ENCODE measurements around the gene C19orf25.
"Not testable (repeated sequence)": the region's sequence is repeated elsewhere in the genome, so short reads cannot be mapped to it uniquely, and the experiment has no call there.

Gene C19orf25

DNA sequence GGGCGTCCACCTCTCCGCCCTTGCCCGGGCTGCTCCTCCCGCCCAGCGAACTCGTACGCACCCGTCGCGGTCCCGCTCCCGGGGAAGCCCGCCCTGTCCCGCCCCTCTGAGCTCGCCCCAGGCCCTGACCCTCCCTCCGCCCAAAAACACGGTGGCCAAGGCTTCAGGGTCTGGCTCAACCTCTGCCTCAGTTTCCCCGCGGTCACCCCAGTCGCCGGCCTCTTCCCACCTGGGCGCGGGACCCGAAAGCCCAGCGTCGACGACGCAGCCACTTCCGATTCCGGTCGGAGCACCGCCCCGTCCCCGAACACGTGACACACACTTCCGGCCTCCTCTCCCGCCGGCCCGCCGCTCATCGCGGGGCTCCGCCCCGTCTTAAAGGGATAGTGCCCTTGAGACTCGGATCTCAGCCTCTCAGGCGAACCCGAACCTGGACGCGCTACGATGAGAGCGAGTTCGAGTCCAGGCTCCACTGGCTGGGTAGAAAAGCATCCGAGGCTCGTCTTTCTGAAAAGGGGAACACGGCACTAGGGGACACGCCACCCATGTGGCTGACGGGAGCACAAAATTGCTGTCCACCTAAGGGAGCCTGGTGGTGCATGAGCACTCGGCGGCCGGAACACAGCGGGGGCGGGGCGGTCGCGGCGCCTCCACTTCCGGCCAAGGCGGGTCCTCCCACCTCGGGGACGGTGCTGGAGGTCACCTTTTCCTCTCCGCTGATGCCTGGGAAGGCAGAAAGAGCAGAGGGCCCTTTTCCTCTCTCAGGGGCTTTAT, at the start of gene C19orf25:
Gene C19orf25 (minus strand): TSS at position 282 of the 774 bp plus-strand sequence. CDS start 312 bp downstream, outside the sequence.
- DNase-seq (ENCODE audit: low spot score): peak; percentile 95

DNA sequence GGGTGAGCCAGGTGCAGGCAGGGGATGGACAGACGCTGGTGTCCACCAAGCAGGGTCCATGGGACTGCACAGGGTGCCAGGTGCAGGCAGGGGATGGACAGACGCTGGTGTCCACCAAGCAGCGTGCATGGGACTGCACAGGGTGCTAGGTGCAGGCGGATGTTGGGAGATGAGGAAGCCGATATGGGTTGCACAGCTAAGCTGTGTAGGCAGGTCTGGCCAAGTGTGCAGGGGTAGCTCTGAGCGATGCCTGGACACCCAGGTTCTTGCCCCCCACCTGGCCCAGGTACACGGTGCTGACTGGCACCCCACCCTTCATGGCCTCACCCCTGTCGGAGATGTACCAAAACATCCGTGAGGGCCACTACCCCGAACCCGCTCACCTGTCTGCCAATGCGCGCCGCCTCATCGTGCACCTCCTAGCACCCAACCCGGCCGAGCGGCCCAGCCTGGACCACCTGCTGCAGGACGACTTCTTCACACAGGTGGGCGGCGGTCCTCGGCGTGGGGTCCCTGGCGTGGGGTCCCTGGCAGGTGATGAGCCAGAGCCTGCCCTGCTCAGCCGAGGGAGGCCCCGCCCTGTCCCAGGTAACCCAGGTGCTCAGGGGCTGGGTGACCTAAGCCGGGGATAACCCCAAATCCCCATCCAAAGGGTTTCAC, 48.8 kb upstream of the C19orf25 start:
- DNase-seq (ENCODE audit: low spot score): no peak

DNA sequence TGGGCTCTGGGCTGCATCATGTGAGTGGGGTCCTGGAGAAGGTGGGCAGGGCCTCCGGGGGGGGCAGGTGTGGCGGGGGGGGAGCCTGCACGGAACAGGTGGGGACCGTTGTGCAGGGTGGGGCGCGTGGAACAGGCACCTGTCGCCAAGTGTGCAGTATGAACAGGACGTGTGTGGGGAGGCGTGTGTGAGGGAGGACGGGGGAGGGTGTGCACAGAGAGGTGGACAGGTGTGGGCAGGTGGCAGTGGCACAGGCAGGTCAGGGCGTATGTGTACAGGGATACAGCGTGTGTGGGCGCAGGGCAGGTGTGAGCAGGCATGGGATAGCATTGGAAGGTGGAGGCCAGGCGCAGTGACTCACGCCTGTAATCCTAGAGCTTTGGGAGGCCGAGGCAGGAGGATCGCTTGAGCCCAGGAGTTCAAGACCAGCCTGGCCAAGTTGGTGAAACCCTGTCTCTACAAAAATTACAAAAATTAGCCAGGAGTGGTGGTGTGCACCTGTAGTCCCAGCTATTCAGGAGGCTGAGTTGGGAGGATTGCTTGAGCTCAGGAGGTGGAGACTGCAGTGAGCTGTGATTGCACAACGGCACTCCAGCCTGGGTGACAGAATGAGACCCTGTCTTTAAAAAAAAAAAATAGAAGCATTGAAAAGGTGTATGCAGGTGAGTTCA, 48.1 kb upstream of the C19orf25 start:
- DNase-seq (ENCODE audit: low spot score): no peak

DNA sequence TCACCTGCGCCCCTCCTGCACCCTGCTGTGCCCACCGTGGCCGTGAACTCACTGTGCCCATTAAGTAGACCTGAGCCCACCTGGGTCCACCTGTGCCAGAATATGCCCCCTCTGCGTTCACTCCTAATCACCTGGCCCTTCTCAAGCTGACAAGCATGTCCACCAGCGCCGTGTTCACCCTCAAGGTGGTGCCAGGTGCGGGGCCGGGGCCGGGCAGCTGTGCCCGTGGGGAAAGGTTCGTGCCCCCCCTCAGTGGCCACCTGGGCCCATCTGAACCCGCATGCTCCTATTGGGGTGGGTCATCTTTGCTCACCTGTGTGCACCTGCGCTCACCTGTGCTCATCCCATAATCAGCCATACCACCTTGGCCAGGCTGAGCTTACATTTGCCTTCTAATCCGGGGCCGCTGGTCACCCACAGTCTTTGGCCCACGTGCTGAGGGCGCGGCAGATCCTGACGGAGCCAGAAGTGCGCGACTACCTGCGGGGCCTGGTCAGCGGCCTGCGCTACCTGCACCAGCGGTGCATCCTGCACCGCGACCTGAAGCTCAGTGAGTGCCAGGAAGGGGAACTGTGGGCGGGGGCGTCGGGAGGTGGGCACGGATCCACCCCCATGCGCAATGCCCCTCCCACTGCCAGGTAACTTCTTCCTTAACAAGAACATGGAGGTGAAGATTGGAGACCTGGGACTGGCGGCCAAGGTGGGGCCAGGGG, 47.2 kb upstream of the C19orf25 start:
- no peak for DNase-seq (ENCODE audit: low spot score)

DNA sequence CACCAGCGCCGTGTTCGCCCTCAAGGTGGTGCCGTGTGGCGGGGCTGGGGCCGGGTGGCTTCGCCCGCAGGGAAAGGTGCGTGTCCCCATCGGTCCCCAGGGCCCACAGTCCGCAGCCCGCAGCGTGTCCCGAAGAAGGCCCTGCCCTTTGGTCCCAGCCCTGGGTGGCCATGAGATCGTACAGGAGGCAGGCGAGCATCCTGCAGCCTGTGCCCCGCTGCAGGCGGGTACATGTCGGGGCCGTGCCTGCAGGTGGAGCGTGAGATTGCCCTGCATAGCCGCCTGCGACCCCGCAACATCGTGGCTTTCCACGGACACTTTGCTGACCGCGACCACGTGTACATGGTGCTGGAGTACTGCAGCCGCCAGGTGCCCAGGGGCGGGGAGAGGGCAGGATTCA, 46.3 kb upstream of the C19orf25 start:
- DNase-seq (ENCODE audit: low spot score): no peak

DNA sequence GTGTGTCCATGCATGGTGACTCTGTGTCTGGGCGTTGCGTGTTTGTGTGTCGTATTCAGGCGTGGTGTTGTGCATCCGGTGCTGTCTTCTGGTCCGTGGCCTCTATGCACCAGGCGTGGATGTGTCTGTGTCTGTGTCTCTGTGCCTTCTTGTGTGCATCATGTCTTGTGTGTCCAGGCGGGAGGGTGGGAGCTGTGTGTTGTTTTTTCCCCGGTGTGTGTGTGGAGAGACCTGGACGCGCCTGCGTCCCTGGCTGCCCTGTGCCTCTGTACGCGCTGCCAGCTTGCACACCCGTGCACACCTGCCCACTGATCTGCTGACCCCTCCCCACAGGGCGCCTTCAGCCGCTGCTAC, 45.9 kb upstream of the C19orf25 start:
- no peak for DNase-seq (ENCODE audit: low spot score)

DNA sequence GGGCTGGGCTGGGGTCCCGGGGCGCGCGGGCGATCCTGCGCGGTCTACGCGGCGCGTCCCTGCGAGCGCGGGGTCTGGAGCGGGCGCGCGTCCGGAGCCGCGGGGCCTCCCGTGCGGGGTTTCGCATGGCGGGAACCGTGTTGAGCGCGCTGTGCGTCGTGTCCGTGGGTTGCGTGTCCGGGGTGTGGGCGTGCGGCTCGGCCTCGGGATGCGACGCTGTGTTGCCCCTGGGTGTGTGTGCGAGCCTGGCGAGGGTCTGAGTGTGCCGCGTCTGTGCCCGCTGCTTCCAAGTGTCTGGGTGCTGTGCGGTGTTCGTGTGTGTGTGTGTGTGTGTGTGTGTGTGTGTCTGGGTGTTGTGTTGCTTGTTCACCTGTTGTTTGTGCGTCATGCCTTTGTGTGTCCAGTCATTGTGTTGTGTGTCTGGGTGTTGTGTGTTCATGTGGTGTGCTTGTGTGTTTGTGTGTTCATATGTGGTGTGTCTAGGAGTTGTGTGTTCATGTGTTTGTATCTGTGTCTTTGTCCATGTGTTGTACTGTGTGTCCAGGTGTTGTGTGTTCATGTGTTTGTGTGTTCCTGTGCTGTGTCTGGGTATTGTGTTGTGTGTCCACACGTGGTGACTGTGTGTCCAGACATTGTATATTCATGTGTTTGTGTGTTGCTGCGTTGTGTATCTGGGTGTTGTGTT, 45.4 kb upstream of the C19orf25 start:
- DNase-seq (ENCODE audit: low spot score): no peak

DNA sequence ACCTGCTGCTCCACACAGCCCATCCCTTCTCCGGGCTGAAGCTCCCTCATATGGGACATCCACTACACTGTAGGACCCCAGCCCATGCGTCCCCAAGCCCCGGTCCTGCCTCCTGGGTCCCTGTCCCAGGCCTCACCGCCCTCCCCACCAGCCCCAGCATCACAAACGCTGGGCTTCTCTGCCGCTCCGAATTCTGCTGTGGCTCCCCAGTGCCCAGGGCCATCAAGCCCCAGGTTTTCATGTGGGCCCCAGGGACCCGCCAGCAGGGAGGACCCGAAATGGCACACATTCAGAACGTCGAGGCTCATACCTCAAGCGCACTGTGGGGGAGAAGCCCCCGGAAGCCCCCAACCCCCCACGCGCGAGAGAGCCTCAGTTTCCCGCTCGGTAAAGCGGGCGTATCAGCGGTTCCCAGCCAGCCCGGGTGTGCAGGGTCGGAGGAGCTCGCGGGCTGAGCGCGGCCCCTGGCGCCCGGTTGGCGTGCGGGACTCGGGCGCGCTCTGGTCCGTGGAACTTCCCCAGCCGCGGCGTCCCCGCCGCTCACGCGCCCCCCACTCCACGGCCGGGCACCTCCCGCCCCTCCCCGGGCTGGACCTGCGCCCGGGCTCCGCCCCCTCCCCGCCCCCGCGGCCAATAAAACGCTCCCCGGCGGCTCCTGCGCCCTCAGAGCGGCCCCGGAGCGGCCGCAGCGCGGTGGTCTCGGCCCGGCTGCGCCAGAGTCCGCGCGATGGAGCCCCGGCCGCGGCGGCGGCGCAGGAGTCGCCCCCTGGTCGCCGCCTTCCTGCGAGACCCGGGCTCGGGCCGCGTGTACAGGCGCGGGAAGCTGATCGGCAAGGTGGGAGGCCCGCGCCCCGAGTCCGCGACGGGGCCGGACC, 44.6 kb upstream of the C19orf25 start, which contains the start of gene PLK5:
Gene PLK5 (plus strand): TSS at position 666 of the 875 bp plus-strand sequence. CDS start 2,920 bp downstream, outside the sequence.
- no peak for DNase-seq (ENCODE audit: low spot score)

DNA sequence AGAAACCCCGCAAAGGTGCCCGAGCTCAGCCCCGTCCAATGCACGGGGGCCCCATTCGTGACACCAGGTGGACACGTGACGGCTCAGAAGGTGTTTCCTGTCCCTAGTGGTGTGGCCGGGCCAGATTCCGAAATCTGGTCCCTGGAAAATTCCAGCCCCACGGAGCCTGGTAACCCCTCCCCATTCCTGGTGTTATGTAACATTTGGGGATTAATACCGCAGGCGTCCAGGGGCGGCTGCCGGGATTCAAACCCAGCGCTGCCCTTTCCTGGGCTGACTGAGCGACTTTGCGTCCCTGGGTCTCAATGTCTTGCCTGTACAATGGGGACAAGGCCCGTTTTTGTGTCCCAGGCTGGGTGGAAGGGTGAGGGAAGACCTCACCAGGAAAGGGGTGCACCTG, 43.8 kb upstream of the C19orf25 start:
- no peak for DNase-seq (ENCODE audit: low spot score)

DNA sequence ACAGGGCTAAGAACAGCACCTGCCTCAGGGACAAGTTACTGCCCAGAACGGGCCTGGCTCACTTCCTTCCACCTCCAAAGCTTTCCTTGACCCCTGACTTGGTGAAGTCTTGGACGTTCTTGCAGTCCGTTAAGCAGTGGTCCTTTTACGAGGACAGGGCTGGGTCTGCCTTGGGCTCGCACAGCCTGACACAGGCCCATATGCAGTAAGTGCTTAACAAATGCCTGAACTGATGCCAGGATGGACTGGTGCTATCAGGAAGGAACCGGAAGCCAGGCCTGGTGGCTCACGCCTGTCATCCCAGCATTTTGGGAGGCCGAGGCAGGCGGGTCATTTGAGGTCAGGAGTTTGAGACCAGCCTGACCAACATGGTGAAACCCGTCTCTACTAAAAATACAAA, 43.0 kb upstream of the C19orf25 start:
- no peak for DNase-seq (ENCODE audit: low spot score)

DNA sequence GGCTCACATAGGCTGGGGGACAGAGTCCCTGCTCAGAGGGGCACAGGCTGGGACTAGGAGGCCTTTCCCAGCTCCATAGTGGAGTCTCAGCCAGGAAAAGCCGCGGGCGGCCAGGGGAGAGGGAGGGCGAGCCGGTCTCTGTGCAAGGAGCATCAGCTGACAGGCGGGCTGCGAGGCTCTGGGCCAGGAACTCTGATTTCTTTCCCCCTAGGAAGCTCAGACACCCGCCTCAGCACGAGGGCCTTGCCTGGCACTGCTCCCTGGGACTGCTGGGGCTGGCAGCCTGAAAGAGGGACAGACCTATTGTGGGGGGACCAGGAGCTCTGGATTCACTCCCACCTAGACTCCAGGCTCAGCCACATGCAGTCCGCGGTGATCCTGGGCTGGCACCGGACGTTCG, 42.6 kb upstream of the C19orf25 start:
- no peak for DNase-seq (ENCODE audit: low spot score)

DNA sequence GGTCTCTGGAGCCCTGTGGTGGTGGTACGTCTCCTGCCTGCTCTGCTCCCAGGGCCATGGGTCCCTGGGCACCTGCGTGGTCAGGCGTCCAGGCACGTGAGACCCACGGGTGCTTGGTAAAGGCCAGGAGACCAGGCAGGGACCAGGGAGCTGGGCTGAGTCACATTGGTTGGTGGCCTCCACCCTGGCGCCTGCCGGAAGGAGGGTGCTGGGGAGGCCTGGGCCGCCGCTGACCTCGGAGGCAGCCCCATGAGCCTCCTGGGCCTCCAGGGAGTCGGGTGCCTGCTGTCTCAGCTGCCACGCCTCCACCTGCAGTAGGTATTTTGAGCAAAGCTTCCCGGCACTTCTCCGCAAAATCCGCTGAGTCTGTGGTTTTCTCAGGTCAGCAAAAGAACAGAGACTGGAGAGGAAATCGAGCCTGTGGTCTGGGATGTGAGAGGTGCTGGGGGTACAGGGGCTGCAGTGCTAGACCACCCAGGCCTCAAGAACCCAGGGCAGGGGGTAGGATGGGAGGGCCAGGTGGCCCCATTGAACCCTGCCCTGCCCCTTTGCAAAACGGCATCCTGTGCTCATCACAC, 41.3 kb upstream of the C19orf25 start:
- no peak for DNase-seq (ENCODE audit: low spot score)

DNA sequence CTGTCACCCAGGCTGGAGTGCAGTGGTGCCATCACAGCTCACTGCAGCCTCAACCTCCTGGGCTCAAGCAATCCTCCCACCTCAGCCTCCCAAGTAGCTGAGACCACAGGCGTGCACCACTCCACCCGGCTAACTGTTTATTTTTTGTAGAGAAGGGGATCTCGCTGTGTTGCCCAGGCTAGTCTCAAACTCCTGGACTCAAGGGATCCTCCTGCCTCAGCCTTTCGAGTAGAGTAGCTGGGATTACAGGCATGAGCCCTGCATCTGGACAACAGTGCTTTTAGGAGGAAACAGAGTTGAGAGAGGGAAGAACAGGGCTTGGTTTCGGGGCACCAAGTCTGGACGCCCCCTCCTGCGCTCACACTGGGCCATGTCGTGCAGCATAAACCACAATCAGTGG, 40.8 kb upstream of the C19orf25 start:
- DNase-seq (ENCODE audit: low spot score): not testable (repeated sequence)

DNA sequence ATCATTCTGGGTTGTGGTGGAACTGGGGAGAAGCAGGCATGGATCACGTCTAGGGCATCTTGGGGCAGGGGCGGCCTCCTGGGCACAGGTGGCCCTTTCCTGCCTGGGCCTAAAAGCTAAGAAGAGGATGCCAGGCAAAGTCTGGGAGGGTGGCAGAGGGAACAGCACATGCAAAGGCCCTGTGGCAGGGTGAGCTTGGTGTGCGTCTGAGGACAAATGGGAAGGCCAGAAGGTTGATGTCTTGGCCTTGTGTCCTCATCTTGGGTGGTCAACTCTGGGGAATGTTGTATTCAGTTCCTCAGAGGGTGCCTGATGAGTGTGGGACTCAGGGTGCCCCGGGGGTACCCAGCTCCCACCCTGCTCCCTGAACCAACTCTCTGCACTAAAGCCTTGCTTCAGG, 39.5 kb upstream of the C19orf25 start:
- no peak for DNase-seq (ENCODE audit: low spot score)

DNA sequence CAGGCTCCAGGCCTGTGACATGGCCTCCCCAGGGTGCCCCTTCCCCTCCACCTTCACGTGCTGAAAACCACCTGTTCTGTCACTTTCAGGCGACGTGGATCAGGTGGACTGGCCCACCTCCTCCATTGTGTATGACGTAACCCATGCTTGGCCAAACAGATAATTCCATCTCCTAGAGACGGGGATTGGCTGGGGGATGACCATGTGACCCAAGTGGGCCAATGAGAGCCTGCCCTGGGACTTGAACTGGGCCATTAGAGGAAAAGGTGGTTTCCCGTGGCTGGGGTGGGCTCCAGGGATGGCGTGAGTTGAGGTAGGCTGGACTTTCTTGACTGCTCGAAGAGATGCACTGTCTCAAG, 37.4 kb upstream of the C19orf25 start:
- no peak for DNase-seq (ENCODE audit: low spot score)

DNA sequence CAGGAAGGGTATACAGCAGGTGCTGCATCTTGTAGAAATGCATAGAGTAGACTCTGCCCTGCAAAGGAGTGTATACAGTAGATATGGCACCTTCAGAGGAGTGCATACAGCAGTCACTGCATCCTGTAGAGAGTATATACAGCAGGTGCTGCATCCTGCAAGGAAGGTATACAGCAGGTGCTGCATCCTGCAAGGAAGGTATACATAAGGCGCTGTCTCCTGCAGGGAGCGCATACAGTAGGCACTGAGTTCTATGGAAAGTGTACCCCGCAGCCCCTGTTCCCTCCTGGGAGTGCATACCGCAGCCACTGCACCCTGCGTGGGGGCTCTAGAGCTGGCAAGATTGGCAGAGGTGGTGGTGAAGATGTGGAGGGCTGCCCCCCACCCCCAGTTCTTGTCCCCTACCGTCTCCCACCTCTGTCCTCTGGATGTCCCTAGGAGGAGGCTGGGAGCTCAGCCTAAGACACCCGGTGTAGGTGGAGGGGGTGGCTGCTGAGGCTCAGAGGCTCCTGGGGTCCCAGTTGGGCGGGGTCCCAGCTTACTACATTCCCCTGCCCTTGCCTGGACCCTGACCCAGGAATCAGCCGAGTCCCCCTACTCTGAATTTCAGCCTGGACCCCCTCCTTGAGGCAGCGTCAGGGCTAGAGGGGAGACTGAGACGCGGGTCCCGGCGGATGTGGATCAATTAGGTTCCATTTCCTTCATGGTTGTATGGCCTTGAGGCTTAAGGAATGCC, 36.1 kb upstream of the C19orf25 start:
- DNase-seq (ENCODE audit: low spot score): no peak

DNA sequence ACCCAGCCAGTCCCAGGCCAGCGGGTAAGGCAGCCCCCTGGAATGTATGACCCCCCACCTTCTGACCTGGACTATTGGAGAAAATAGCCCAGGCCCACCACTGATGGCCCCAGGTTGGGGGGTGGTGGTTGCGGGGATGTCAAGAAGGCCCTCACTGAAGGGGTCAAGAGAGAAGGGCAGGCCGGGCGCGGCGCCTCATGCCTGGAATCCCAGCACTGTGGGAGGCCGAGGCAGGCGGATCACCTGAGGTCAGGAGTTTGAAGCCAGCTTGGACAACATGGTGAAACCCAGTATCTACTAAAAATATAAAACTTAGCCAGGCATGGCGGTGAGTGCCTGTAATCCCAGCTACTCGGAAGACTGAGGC, 35.3 kb upstream of the C19orf25 start:
- no peak for DNase-seq (ENCODE audit: low spot score)

DNA sequence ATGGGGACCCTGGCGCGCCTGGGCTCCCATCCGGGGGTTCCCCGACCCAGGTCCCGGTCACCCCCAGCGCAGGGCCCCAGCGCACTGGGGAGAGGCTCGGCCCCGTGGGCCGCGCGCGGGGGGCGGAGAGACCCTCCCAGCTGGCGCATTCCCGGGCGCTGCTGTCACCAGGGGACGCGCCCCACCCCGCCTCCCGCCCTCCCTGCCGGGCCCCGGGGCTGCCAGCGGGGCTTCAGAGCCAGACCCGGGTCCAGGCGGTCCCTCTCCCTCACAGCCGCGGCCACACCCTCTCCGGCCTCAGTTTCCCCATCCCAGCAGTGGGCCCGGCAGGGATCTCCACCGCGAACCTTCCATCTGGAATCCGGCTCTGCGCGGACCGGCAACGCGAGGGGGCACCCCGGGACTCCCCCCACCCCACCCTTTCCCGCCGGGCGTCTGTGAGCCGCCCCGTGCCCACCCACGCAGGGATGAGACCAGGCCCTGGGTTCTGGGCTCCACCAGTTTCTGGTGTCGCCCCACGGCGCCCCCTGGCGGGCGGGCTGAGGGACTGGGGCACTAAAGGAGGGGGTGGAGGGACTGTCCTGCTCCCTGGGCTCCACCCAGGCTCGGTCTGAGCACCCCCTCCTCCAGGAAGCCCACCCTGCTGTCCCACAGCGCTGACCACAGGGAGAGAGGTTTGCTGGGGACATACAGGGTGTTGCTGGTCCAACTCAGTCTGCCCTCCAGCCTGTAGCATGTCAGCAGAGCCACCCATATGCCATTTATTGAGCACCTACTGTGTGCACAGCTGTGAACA, 34.7 kb upstream of the C19orf25 start:
- DNase-seq (ENCODE audit: low spot score): peak; percentile 78
